Measurements from ENCODE around the gene KCNH8.

Gene KCNH8

GRCh38 chr3:19392150-19392549 is 243.8 kb downstream of the KCNH8 start:
- peak in 1 of 2 donors; percentile 14 for DNase-seq

DNA sequence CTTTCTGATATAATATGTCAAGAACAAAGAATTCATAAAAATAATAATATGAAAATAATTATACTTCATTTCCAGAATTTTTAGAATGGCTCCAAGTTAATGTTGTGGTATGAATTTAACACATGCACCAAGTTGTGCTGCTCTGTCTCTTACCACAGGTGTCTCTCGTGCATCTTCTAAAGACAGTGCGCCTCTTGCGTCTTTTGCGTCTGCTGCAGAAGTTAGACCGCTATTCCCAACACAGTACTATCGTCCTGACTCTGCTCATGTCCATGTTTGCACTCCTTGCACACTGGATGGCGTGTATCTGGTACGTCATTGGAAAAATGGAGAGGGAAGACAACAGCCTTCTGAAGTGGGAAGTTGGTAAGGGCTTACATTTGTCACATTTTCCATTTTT is 246.6 kb downstream of the KCNH8 start:
- DNase-seq: no peak

DNA sequence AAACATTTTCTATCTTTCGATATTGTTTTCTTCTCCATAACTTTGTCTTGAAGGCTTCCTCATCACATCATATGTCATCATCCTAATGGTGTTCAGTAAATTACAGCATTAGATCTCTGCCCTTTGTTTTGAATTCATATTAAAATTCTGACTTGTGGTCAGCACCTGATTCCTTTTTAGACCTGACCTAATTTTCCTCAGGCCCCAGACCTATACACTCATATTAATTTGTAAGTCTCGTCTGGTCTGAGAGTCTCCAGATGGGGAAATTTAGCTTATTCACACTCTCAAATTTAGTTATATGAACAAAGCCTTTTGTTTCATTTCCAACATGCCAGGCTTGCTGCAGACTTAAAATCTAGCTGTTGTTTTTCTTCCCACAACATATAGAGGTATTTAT is 248.4 kb downstream of the KCNH8 start:
- no peak for DNase-seq

DNA sequence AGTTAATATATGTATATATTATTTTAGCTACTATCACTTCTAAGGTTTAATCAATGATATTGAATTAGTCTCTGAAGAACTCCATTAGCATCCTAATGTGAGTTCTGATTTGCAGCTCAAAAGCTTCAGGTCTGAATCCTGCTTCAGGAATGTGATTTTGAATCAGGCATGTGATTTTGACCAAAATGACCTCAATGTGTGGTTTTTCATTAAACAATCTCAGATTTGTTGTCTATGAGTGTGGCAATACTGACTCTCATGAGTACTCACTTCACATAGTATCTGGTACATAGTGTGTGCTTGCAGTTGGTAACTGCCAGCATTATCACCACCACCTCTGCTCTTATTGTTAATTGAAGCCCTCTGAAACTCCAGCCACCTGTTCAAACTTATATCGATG is 251.0 kb downstream of the KCNH8 start:
- no peak for DNase-seq

- no peak for DNase-seq
These were observed 251.5 kb downstream of the KCNH8 start for GRCh38 chr3:19399836-19400235.

- no peak for DNase-seq
These were observed 271.8 kb downstream of the KCNH8 start for GRCh38 chr3:19420159-19420558.

- DNase-seq: no peak
These were observed 277.5 kb downstream of the KCNH8 start for GRCh38 chr3:19425825-19426224.

- DNase-seq: no peak
These were observed 279.3 kb downstream of the KCNH8 start for GRCh38 chr3:19427422-19428149.

DNA sequence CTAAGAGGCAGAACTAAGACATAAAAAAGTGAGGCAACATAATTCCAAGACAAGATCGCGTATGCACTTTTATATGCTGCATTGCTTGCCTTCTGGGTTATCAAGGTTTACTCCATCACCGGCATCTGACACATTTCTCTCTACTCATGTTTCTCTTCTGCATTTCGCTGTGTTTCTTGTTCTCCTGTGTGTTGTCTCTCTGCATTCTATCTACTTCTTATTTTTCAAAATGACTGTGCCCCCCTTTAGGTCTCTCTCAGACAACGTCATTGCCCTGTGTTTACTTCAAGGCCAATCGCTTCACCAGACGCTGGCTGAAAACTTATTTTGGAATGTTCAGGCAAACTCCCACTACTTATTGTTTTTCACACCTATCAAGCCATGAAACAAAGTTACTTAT is 280.4 kb downstream of the KCNH8 start:
- DNase-seq: no peak

DNA sequence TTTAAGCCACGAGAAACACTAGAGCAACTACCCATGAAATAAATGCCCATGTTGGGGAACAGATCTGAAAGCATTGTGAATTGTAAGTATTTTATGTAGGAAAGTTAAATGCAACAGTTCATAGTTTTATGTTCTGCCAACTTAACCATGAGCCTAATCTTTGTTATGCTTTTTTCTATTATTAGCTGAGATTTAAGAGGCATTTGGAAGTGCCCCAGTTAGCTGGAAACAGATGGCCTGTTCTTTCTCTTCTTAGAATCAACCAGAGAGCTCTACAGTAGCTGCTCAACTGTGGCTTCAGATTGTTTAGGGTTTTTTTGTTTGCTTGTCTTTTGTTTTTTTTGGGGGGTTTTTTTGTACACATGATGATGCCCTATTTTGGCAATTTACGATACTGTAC is 284.4 kb downstream of the KCNH8 start:
- DNase-seq: no peak

GRCh38 chr3:19436746-19437145 is 288.4 kb downstream of the KCNH8 start:
- DNase-seq: no peak

DNA sequence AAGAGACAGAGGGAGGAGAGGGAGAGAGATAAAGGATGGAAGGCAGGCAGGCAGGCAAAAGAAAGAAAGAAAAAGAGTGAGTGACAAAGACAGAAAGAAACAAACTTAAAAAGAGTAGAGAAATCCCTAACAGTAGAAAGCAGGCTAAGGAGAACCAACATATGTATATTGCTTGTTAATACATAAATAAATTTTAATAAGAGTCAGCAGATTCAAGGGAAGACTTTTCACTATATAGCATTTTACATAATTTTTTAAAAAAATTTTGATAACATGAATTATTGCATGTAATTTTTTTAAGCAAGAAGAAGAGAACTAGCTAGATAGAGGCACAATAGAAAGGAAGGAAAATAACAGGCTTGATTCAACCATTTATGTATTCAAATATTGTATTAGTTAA is 291.6 kb downstream of the KCNH8 start:
- no peak for DNase-seq

- DNase-seq: no peak
These were observed 297.8 kb downstream of the KCNH8 start for GRCh38 chr3:19446138-19446537.

- no peak for DNase-seq
These were observed 298.4 kb downstream of the KCNH8 start for GRCh38 chr3:19446687-19447086.

DNA sequence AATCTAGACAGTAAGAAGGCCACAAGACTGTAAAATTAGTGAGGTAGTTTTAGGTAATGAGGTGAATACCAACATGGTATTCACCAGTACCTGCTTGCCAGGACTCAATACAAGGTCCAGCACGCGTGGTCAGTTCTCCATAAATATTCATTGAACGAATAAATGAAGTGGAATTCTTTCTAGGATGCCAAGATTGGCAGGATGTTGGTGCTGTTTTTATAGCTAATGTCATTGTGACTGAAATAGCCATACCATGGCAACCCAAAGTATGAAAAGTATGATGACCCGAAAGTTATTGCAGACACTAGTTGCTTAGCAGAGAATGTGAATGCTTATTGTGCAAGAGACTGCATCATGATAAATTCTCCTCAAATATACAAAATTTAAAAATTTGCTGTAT is 307.2 kb downstream of the KCNH8 start:
- no peak for DNase-seq

GRCh38 chr3:19456738-19457137 is 308.4 kb downstream of the KCNH8 start:
- DNase-seq: no peak

DNA sequence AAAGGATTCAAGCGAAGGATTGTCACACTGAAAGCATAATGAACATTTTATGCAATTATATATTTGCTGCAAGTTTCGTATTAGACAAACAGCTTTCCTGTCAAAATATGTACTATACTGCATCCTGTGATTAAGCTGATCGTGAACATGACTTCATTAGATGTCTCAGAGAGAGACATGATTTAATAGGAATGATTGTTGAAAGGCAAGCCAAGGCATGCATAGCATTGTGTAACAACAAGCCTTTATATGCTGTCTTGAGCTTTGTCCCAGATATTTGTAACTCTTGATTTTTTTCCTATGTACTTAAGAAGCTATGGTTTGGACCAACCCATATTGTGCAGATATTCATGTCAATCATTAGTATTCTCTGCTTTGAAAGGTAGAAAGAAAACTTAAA is 309.1 kb downstream of the KCNH8 start:
- no peak for DNase-seq

- DNase-seq: no peak
These were observed 319.5 kb downstream of the KCNH8 start for GRCh38 chr3:19467761-19468160.

DNA sequence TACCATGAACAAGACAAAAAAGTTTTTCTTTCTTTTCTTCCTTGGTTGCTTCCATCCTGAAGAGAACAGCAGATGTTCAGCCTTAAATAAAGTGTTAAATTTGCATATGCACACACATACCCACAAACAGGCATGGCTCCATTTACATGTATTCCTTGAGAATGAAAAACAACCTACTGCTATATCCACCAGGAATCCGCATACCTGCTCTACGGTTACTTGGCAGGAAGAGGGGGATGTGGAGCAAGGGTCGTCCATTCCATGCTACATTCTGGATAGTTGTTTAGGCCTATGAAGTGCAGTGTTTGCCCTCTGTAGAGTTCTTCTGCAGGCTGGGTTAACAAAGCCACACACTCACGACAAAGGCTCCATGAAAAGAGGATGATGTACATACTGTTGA is 322.8 kb downstream of the KCNH8 start:
- no peak for DNase-seq

DNA sequence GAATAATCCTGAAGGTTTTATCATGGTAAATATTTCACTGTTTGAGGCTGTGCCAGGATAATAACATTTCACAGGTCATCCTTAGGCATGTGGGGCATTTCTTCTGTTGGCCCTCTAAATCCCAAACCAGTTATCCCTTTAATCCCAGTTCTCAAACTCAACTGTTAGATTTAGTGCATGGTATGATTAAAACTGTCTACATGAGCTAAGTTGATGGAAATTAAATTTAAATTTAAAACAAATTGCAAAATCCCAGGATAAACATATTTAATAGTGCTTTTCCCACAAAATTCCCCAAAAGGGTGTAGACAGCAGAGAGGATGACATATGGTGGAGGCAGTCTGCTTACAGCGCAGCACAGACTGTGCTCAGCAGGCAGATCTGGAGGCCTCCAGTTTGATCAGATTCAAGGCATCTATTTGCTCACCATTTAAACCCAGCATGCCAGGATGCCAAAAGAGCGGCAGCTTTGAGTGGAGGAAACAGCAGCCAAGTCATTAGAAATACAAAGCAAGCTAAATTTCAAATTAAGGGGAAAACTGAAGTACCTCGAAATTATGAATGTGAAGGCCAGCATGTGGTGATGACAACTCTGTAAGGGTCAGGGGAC is 325.8 kb downstream of the KCNH8 start:
- DNase-seq: no peak

DNA sequence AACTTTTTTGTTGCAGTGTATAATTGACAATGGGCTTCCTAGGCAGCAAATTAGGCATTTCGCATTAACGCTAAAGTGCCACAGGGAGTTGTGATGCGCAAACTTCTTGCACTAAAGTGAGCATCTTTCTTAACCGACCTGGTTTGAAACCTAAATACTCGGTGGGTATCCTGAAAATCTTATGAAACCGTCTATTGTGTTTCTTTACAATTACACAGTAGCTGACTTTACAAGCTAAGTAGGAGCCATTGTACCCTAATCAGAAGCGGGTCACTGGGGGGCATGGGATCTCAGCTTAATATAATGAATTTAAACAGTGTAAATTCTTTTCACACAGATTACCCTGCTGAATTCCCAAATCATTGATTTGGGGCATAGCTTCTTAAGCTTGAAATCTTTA is 328.0 kb downstream of the KCNH8 start:
- DNase-seq: no peak

GRCh38 chr3:19485267-19485666 is 337.0 kb downstream of the KCNH8 start:
- DNase-seq: no peak

GRCh38 chr3:19487386-19487785 is 339.1 kb downstream of the KCNH8 start:
- DNase-seq: no peak

DNA sequence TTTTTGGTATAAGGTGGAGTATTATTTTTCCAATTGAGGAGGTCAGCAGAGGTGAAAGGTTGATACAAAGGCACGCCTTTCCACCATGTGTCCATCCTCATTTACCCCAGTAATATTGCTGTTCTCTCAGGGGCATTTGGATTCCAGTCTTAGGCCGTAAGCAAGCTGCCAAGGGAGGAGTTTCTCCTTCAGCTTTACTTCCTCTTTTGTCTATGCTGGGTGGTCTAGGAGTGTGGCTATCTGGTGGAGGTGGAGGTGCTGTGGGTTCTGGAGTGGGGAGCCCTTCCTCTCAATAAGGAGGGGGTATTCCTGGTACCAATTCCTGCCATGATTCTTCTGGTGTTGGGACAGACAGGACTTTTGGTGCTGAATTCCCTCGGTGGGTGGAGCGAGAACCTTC is 340.6 kb downstream of the KCNH8 start:
- DNase-seq: peak in 1 of 2 donors; percentile 27

DNA sequence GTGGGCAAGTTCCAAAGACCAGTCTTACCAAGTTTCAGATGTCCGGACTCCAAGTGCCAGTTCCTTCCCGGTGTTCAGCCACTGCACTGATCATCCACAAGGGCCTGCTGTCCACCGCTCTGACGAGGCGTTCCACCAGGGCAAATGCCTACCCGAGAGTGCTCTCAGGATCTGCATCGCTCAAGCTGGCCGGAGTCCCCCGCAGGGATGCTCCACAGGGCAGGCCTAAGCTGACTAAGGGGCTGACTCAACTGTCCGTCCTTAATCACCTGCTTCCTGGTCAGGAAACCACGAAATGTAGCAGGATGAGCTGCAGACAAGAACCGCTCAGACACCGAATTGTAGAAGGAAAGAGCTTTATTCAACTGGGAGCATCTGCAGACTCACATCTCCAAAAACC is 341.6 kb downstream of the KCNH8 start:
- no peak for DNase-seq
